HG02610 (cell line): ENCODE results near the gene ENPP1.
"Not testable (repeated sequence)": the region's sequence is repeated elsewhere in the genome, so short reads cannot be mapped to it uniquely, and the experiment has no call there.

ENCODE experiments used
- ATAC-seq: cut with Tn5 transposase; IDR thresholded peaks from one replicate; pipeline ENCODE4 v1.9.1; 2021; ENCODE audit warnings: mild to moderate bottlenecking, moderate library complexity; ENCODE audit not compliant: unreplicated experiment

The ENPP1 gene

GRCh38 chr6:131867744-131868143 is 59.9 kb downstream of the ENPP1 start:
- no peak for ATAC-seq

GRCh38 chr6:131868836-131869235 is 61.0 kb downstream of the ENPP1 start:
- no peak for ATAC-seq

GRCh38 chr6:131875647-131876046 is 67.8 kb downstream of the ENPP1 start:
- no peak for ATAC-seq

- no peak for ATAC-seq
Observed at GRCh38 chr6:131876545-131876944, 68.7 kb downstream of the ENPP1 start.

GRCh38 chr6:131877999-131878789 is 70.4 kb downstream of the ENPP1 start:
- ATAC-seq = no peak

GRCh38 chr6:131883016-131883415 is 75.2 kb downstream of the ENPP1 start:
- no peak for ATAC-seq

GRCh38 chr6:131885237-131885636 is 77.4 kb downstream of the ENPP1 start:
- ATAC-seq = no peak

GRCh38 chr6:131886517-131886916 is 78.7 kb downstream of the ENPP1 start:
- no peak for ATAC-seq

- no peak for ATAC-seq
Observed at GRCh38 chr6:131890091-131890490, 82.3 kb downstream of the ENPP1 start.

- no peak for ATAC-seq
Observed at GRCh38 chr6:131893198-131893597, 85.4 kb downstream of the ENPP1 start.

- ATAC-seq = no peak
Observed at GRCh38 chr6:131894493-131895424, 86.9 kb downstream of the ENPP1 start.

- no peak for ATAC-seq
Observed at GRCh38 chr6:131897050-131897435, 89.2 kb downstream of the ENPP1 start.

GRCh38 chr6:131897621-131898020 is 89.8 kb downstream of the ENPP1 start:
- ATAC-seq = no peak

- no peak for ATAC-seq
Observed at GRCh38 chr6:131898718-131899117, 90.9 kb downstream of the ENPP1 start.

GRCh38 chr6:131900231-131900630 is 92.4 kb downstream of the ENPP1 start:
- ATAC-seq = no peak

GRCh38 chr6:131901326-131901873 is 93.6 kb downstream of the ENPP1 start:
- ATAC-seq = not testable (repeated sequence)

GRCh38 chr6:131903734-131904133 is 95.9 kb downstream of the ENPP1 start:
- ATAC-seq = not testable (repeated sequence)

- not testable (repeated sequence) for ATAC-seq
Observed at GRCh38 chr6:131908787-131909186, 101.0 kb downstream of the ENPP1 start.

GRCh38 chr6:131909408-131910218 is 101.8 kb downstream of the ENPP1 start:
- ATAC-seq = peak; percentile 98

GRCh38 chr6:131910219-131910589 is 102.4 kb downstream of the ENPP1 start:
- no peak for ATAC-seq

- ATAC-seq = no peak
Observed at GRCh38 chr6:131910956-131911355, 103.1 kb downstream of the ENPP1 start.
